ENCODE measurements around the gene ARPP21.

DNA sequence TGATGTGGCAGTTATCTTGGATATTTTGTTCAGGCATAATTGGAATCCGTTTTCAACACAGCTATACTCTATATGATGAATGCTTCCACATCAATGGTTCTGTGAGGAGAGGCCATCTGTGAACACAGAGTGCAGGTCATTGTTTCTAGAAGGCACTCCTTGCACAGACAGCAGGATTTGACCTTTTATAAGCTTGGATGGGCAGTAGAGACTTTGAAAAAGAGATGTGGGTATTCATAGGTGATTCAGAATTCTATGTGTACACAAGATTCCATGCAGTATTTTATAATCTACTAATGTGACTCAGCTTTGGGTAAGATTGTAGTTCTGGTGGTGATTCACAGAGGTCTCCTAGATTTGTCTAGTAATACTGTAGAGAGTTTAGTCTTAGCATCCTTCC, 12.5 kb downstream of the ARPP21 start:
- TF ChIP-seq, protein P1, sequence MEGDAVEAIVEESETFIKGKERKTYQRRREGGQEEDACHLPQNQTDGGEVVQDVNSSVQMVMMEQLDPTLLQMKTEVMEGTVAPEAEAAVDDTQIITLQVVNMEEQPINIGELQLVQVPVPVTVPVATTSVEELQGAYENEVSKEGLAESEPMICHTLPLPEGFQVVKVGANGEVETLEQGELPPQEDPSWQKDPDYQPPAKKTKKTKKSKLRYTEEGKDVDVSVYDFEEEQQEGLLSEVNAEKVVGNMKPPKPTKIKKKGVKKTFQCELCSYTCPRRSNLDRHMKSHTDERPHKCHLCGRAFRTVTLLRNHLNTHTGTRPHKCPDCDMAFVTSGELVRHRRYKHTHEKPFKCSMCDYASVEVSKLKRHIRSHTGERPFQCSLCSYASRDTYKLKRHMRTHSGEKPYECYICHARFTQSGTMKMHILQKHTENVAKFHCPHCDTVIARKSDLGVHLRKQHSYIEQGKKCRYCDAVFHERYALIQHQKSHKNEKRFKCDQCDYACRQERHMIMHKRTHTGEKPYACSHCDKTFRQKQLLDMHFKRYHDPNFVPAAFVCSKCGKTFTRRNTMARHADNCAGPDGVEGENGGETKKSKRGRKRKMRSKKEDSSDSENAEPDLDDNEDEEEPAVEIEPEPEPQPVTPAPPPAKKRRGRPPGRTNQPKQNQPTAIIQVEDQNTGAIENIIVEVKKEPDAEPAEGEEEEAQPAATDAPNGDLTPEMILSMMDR (IDR thresholded peaks at IDR 0.05): no peak
- no peak for TF ChIP-seq POLR2A (IDR thresholded peaks at IDR 0.05)
